Measurements from ENCODE around the gene OSGEP. TPM values are rescaled to one million over a fixed set of nuclear protein-coding genes. Genes with fewer than 3 reads are reported as not detected.

OSGEP gene
- total RNA-seq, 1 experiment from 2014 or later: 50.8 TPM

DNA sequence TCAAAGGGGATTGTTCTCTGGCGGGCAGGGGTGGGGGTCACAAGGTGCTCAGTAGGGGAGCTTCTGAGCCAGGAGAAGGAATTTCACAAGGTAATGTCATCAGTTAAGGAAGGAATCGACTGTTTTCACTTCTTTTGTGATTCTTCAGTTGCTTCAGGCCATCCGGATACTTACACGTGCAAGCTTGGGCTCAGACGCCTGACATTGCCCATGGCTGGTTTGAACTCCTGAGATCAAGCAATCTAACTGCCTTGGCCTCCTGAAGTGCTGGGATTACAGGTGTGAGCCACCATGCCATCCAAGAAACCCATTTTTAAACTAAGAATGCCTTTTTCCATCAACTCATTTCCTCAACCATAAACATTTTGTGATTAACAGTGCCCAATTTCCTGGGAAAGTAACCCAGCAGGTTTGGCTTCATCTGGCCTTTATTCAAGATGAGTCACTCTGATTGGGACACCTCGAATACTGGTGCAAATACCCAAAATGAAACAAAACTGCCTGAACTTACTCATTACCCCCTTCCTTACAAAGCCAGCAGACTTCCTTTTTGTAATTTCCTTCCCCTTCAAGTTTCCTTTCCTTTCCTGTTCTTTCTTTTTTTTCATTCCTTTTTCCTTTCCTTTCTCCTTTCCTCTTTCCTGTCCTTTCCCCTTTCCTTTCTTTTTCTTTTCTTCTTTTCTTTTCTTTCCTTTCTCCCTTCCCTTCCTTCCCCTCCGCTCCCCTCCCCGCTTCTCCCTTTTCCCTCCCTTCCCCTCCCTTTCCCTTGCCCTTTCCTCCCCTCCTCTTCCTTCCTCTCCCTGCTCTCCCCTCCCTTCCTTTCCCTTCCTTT is 40.5 kb upstream of the OSGEP start:
- no peaks in the 10 kb centered on the region for H3K27me3 ChIP-seq (ENCODE audit: insufficient read depth, low read length)
- H2AK5ac ChIP-seq (ENCODE audit: insufficient read length, low read length): no peak overlapping the region
- peaks cover 37% of the 10 kb centered on the region in 2 experiments for H3K4me1 Mint-ChIP-seq
- no peak overlapping the region for H3K23ac ChIP-seq (ENCODE audit: insufficient read length, low read depth, low read length)
- H3K56ac ChIP-seq (ENCODE audit: insufficient read length, low read depth, low read length): no peak overlapping the region
- peaks cover 0 to 3% of the 10 kb centered on the region in 2 experiments; a peak in 3 of 5 replicates for H3K9me3 Mint-ChIP-seq
- no peaks in the 10 kb centered on the region for H3K23me2 ChIP-seq (ENCODE audit: insufficient read length, low read depth, low read length, poor library complexity, severe bottlenecking)
- no CpG with 5 or more reads among the region's 8 CpGs for WGBS (ENCODE audit: extremely low coverage, insufficient read length, low lambda C conversion rate)
- H3K14ac ChIP-seq (ENCODE audit: insufficient read depth, low read length): no peak overlapping the region
- no peak overlapping the region for H2AFZ ChIP-seq (ENCODE audit: low read length)
- no peak overlapping the region for H3K27ac ChIP-seq (ENCODE audit: insufficient read length, low read depth, low read length)
- peaks cover 0 to 4% (median 0%) of the 10 kb centered on the region in 3 experiments; a peak in 2 of 7 replicates for H3K36me3 Mint-ChIP-seq (ENCODE audit: insufficient read depth in 1 of 3, low read depth in 3 of 3)
- no peak overlapping the region for H2BK12ac ChIP-seq (ENCODE audit: insufficient read length, low read depth, low read length)
- no peak overlapping the region for H2BK5ac ChIP-seq (ENCODE audit: insufficient read length, low read length)
- no peak overlapping the region for H2BK20ac ChIP-seq (ENCODE audit: low read depth, low read length, poor library complexity, severe bottlenecking)
- no peak overlapping the region for H3K4me2 ChIP-seq (ENCODE audit: insufficient read depth, insufficient read length, low read length)
- H2BK15ac ChIP-seq (ENCODE audit: low read depth, low read length): no peak overlapping the region
- no peak overlapping the region for H4K91ac ChIP-seq (ENCODE audit: insufficient read length, low read depth, low read length)
- peaks cover 3% of the 10 kb centered on the region for H3K27me3 Mint-ChIP-seq (ENCODE audit: low read depth)
- H3K4me3 Mint-ChIP-seq: no peak overlapping the region
- H3K79me2 ChIP-seq (ENCODE audit: insufficient read depth, low read length): no peaks in the 10 kb centered on the region
- H3K4ac ChIP-seq (ENCODE audit: low read depth, low read length): no peak overlapping the region
- H3K4me1 ChIP-seq (ENCODE audit: insufficient read depth, low read length): peaks cover 2% of the 10 kb centered on the region; the same call in 1 of the 2 replicates
- no peak overlapping the region for H3K18ac ChIP-seq (ENCODE audit: insufficient read length, low read depth, low read length)
- no peak overlapping the region for H3T11ph ChIP-seq (ENCODE audit: low read length)
- no peaks in the 10 kb centered on the region for H3K9me3 ChIP-seq (ENCODE audit: control insufficient read depth, low read depth, low read length)
- H2BK120ac ChIP-seq (ENCODE audit: low read depth, low read length, poor library complexity, severe bottlenecking): no peak overlapping the region
- no peak overlapping the region for H4K8ac ChIP-seq (replicated peaks; ENCODE audit: insufficient read length, low read depth, low read length)
- H3K9ac ChIP-seq (ENCODE audit: extremely low read depth, insufficient read length, low read length): no peak overlapping the region
- TF ChIP-seq, protein P1, sequence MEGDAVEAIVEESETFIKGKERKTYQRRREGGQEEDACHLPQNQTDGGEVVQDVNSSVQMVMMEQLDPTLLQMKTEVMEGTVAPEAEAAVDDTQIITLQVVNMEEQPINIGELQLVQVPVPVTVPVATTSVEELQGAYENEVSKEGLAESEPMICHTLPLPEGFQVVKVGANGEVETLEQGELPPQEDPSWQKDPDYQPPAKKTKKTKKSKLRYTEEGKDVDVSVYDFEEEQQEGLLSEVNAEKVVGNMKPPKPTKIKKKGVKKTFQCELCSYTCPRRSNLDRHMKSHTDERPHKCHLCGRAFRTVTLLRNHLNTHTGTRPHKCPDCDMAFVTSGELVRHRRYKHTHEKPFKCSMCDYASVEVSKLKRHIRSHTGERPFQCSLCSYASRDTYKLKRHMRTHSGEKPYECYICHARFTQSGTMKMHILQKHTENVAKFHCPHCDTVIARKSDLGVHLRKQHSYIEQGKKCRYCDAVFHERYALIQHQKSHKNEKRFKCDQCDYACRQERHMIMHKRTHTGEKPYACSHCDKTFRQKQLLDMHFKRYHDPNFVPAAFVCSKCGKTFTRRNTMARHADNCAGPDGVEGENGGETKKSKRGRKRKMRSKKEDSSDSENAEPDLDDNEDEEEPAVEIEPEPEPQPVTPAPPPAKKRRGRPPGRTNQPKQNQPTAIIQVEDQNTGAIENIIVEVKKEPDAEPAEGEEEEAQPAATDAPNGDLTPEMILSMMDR (conservative IDR thresholded peaks at IDR 0.05): no peak
- no peaks in the 10 kb centered on the region for H3K79me1 ChIP-seq (ENCODE audit: insufficient read depth, low read depth, low read length, poor library complexity, severe bottlenecking)
- H4K5ac ChIP-seq (ENCODE audit: insufficient read length, low read depth, low read length): no peak overlapping the region
- H3K27ac Mint-ChIP-seq: peak overlapping the region in 2 of 3 experiments; percentile 34 to 51; a peak in 1 of 7 replicates
- peak; percentile 34 for DNase-seq
- H4K20me1 ChIP-seq (ENCODE audit: control insufficient read depth, insufficient read depth, insufficient read length): no peaks in the 10 kb centered on the region
